GM23338 (cell line): Measurements from ENCODE around the gene GPATCH2.

Experiments
- CREB1 ChIP-seq: fragments of 250-450 bp; sonication (Bioruptor Pico); IDR thresholded peaks from 2 replicates; pipeline ENCODE4 v1.5.0; 2020; ENCODE audit warnings: low read depth, mild to moderate bottlenecking, moderate library complexity
- EZH2 ChIP-seq: fragments of 200-600 bp; sonication (generic); IDR thresholded peaks from one replicate; pipeline ENCODE4 v1.8.0; 2017; ENCODE audit warnings: antibody characterized with exemption, mild to moderate bottlenecking, low read depth; ENCODE audit not compliant: unreplicated experiment
- POLR2AphosphoS5 ChIP-seq: IDR thresholded peaks from 2 replicates; pipeline ENCODE4 v1.6.1; 2016; ENCODE audit warnings: antibody characterized with exemption, low read depth
- TF ChIP-seq, protein P1 (sequence below), 2 experiments: fragments of 200-600 bp in 1 of 2; sonication (generic) in 1 of 2; conservative IDR thresholded peaks; 2 replicates each; pipeline versions ENCODE4 v1.5.1 to v1.6.1; 2016 to 2017; ENCODE audit warnings: antibody characterized with exemption in 2 of 2, low read depth in 2 of 2, mild to moderate bottlenecking in 2 of 2, moderate library complexity in 1 of 2

DNA sequence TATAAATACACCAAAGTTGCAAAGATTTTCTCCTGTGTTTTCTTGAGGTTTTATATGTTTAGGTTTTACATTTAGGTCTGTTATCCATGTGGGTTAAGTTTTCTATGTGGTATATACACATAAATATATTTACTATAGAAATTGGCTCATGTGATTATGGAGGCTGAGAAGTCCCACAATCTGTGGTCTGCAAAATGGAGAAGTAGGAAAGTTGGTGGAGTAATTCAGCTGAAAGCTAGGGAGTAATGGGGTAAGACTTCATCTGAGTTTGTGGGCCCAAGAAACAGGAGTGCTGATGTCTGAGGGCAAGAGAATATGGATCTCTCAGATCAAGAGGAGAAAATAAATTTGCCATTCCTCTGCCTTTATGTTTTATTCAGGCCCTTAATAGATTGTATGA is 146.0 kb downstream of the GPATCH2 start:
- TF ChIP-seq, protein P1, sequence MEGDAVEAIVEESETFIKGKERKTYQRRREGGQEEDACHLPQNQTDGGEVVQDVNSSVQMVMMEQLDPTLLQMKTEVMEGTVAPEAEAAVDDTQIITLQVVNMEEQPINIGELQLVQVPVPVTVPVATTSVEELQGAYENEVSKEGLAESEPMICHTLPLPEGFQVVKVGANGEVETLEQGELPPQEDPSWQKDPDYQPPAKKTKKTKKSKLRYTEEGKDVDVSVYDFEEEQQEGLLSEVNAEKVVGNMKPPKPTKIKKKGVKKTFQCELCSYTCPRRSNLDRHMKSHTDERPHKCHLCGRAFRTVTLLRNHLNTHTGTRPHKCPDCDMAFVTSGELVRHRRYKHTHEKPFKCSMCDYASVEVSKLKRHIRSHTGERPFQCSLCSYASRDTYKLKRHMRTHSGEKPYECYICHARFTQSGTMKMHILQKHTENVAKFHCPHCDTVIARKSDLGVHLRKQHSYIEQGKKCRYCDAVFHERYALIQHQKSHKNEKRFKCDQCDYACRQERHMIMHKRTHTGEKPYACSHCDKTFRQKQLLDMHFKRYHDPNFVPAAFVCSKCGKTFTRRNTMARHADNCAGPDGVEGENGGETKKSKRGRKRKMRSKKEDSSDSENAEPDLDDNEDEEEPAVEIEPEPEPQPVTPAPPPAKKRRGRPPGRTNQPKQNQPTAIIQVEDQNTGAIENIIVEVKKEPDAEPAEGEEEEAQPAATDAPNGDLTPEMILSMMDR (conservative IDR thresholded peaks at IDR 0.05; ENCODE audit: low read depth in 2 of 2): no peak
- TF ChIP-seq EZH2: no peak
- no peak for TF ChIP-seq POLR2AphosphoS5
- no peak for TF ChIP-seq CREB1
